NCI-H1417 treated with DMSO at 0.1 percent for 48 hours (cell line): ENCODE data around the gene KIRREL1.
"Not testable (repeated sequence)": the region's sequence is repeated elsewhere in the genome, so short reads cannot be mapped to it uniquely, and the experiment has no call there.

Experiments
- DNase-seq: peaks from one replicate; lab custom pipeline; 2025; lab: John Stamatoyannopoulos, UW

KIRREL1 gene

DNA sequence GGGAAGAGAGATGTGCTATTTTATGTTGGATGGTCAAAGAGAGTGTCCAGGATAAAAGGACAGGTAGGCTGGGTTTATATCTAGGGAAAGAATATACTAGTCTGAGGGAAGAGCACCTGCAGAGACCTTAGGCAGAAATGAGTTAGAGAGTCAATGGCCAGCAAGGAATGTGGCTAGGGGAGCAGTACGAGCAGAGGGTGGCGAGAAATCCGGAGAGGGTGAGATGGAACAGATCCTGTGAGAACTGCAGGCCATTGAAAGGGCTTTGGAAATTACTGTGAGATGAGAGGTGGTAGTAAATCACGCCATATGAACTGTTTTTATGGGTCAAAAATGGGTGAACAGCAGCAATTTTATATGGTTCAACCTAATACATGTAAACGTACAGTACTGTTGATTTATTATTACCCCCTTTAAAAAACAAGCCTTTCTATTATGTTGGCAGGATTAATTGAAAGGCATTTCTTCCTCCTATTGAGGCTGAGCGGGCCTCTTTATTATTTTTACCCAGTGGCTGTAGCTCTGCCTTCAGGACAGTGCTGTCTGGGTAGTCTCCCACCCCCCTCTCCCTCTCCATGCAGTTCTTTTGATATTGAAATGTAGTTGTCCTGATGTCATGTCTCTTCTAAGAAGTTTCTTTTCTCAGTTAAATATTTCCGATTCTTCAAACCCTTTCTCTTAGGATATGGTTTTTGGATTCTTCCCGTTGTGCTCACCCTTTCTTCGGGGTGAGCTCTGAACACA is 112.1 kb downstream of the KIRREL1 start:
- no peak for DNase-seq

DNA sequence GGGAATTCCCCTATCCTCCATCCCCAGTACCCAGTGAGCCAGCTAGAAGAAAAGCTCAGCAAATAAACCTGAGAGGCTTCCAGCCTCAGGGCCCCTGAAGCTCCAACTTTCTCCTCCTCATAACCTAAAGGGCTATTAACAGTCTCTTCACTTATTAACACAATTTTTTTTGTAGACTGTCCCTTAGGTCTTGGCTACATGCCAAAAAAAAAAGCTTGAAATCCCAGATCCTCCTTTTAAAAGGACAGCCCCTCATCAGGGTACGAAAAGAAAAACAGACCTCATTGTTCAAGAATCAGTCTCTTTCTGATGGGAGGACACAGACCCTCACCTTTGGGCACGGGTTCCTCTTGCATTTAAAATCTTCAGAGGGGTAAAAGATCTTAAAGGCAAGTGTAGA is 114.5 kb downstream of the KIRREL1 start:
- no peak for DNase-seq

DNA sequence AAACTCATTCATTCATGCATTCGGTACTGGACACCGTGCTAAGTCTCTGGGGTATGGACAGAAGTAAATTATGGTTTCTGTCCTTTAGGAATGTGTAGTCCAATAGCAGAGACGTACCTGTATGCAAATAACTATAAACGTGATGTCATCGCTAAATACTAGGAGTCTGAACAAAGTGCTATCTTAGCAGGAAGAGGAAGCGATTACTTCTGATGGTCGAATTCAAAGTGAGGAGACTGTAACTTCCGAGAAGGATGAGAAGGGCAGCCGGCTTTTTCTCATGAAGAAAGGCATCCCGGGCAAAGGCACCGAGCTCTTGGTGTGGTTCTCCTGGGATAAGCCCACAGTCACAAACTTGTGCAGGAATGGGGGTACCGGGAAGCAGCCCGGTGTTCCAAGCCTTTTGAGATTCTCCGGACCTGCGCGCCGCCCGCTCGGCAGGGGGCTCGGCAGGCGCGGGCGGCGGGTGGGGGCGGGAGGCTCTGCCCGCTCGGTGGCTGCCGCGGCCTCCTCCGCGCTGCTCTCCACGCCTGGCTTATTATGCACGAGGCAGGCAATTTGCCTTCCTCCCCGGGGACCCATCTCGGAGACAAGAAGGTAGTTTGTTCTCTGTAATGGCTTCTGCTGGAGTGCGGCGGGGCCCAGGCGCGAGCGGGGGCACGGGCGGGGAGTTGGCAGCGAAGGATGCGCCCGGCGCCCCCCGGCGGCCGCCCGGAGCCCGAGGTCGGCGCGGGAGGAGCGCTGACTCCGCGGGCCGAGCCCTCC is 119.7 kb downstream of the KIRREL1 start:
- no peak for DNase-seq

DNA sequence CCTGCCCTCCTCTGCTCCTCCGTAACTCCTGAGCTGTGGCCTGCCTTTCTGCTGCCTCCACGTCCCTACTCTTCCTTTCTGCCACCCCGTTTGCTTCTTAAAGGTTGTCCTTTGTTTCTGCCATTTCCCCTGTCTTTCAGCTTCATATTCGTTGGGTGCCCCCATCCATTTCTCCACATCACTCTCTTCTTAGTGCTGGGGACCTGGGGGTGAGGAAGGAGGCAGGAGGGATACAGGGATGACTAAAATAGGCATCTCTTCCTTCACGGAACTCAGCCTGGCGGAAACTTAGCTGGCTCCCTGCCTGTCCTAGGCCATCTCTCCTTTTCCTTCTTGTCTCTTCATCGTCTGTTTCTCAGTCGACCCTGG is 120.3 kb downstream of the KIRREL1 start:
- DNase-seq = no peak

DNA sequence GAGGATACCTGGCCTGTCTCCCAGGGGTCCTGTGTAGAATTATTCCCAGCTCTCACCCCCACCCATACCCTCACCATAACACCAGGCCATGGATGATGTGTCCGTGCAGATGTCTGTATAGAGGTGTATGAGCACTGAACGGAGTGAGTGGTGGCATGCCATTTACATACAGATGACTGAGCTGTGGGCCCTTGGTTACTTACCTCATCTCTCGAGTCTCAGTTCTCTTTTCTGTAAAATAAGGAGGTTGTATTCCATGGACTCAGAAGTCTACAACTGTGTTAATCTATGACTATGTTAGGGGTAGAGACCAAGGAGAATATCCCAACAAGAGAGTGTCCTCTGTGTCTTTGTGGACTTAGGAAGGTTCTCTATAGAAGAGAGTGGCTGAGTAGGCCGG is 121.7 kb downstream of the KIRREL1 start:
- DNase-seq = no peak

GRCh38 chr1:158116311-158117167 is 123.1 kb downstream of the KIRREL1 start:
- DNase-seq = no peak

- no peak for DNase-seq
These were observed 124.6 kb downstream of the KIRREL1 start for GRCh38 chr1:158117854-158118704.

- DNase-seq = no peak
These were observed 125.4 kb downstream of the KIRREL1 start for GRCh38 chr1:158118713-158119402.

DNA sequence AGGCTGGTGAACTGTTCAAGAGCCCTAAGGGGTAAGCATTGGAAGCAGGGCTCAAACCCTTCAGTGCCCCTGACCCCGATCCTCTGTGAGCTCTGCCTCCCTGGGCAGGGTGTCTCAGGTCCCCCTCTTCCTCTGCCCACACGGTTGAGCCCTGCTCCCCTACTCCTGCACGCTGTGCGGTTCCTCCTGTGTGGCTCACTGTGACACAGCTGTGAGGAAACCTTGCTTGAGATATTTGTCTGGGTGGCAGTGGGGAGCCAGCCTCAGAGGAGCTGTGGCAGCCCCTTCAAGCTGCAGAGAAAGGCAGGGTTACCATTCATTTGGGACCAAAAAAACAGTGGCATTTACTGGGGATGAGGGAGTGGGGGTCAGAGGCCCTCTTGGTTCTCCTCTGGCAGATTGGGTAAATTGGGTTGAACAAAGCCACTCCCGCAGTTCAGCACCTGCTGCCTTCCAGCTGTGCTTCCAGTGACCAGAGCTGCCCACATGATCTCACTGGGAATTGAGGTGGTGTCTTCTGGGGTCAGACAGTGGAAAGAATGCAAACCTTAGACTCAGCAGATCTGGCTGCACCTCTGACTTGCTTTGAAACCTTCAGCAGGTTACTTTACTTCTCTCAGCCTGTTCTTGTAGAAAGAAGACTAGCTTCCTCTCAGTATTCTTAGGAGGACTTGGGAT is 126.7 kb downstream of the KIRREL1 start:
- DNase-seq = no peak

DNA sequence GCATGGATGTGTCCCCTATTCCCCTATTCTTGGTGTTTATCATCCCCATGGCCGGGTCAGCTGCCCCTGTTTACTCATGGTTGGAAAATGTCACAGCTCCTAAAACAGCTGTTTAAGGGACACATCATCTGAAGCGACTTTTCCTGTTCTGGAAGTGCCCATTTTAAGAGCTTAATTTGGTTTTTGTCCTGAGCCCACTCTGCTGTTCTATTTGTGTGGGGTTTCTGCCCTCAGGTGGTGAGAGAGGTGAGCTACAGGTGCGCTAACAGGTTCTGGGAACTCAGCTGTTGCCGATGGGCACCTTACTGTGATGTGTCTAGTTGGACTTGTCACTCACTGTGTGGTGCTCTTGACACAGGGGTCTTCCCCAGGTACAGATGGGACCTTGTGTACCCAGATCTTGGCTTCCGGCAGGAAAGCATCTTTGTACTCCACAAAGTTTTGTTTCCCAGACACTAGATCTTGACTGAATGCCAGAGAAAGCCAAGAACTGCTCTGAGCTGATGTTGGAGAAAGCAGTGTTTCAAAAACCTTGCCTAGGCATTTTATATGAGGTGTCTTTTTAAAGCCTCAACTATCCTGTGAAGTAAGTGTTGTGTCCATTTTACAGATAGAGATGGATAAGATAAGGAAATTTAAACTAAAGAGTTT is 128.3 kb downstream of the KIRREL1 start:
- no peak for DNase-seq

GRCh38 chr1:158122833-158123388 is 129.5 kb downstream of the KIRREL1 start:
- no peak for DNase-seq

DNA sequence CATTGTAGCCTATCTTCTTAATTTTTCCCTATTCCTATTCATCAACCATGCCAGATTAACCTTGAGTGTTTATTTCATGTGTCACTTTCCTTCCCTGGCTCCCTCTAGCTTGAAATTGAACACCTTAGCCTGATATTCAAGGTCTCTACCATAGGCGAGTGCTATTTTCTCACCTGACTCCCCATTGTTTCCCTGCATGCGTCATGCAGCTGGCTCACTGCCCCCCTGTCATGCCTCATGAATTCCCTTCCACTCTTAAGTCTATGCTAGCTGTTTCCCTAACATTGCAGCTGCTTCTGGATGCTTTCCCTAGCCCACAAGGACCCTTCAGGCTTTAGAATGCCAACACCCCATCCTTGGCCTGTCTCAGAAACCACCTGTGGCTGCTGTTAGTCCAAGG is 130.6 kb downstream of the KIRREL1 start:
- no peak for DNase-seq

- peak; percentile 10 for DNase-seq
These were observed 131.6 kb downstream of the KIRREL1 start for GRCh38 chr1:158124999-158125398.

DNA sequence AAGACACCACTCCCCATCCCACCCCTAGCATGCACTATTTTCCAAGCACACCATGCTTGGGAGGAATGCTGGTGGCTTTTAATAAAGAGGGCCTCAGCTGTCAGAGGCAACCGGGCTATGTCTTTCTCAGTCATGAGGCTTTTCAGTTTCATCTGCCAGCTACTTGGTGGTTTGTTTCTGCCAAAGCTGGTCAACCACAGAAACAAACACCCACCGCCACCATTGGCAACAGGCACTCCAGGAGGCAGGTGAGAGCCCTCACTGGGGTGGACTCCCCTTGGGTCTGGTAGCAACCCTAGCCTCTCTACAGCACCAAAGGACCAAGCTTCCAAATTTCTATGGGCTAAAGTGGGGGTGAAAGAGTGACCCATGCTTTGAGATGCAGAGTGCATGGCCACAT is 133.0 kb downstream of the KIRREL1 start:
- no peak for DNase-seq

DNA sequence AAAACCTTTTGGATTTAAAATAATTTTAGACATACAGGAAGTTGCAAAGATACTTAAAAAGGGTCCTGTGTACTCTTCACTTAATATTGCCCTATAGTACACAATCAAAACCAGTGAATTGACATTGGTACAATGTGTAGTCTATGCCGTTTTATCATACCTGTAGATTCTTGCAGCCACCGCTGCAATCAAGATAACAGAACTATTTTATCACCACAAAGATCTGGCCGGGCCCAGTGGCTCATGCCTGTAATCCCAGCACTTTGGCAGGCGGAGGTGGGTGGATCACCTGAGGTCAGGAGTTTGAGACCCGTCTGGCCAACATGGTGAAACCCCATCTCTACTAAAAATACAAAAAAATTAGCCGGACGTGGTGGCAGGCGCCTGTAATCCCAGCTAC is 135.1 kb downstream of the KIRREL1 start:
- not testable (repeated sequence) for DNase-seq

GRCh38 chr1:158131217-158131616 is 137.8 kb downstream of the KIRREL1 start:
- DNase-seq = no peak

DNA sequence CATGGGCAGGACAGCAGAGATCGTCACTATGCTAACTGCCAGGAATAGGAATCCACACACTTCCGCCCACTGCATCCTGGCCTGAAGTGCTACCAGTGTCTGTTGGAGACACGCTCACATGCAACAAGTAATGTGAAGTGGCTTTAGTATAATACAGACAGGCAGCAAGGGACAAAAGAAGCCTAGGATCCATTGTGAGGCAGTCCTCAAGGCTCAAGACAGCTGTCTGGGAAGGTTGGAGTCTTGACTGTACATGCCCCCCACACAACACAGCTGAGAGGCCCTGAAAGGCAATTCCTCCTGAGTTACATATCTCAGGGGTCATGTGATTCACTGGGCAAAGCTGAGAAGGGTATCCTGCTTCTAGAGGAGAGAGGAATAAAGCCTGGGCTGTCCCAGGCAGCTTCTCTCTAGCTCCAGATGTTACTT is 147.3 kb downstream of the KIRREL1 start:
- no peak for DNase-seq

GRCh38 chr1:158145173-158145719 is 151.8 kb downstream of the KIRREL1 start:
- no peak for DNase-seq

DNA sequence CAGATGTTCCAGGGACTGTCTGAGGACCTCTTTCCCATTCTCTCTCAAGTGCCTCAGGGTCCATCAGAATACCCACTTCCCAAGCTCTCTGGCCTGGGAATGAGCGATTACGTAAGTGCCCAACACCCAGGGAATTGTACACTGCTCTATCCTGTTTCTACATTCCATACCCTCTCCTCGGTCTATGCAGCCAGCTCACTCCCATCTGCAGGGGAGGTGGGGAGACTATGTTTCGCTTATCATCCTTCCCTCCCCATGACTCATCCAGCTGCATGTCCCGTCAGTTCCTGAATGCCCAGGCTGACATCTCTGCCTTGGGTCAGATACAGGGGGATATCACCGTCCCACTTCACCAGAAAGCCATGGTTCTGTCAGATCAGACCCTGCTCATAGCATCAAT is 152.7 kb downstream of the KIRREL1 start:
- no peak for DNase-seq
